ENCODE measurements around the gene PCNX3.

The PCNX3 gene

GRCh38 chr11:65615229-65615949 is at the start of gene PCNX3:
PCNX3 (plus strand) TSS chr11:65615776; CDS start chr11:65616312, 536 bp downstream.
- DNase-seq (ENCODE audit: low read depth, low spot score) = peak; percentile 100

GRCh38 chr11:65569164-65569972 is 46.2 kb upstream of the PCNX3 start:
- no peak for DNase-seq (ENCODE audit: low read depth, low spot score)

- DNase-seq (ENCODE audit: low read depth, low spot score) = peak; percentile 93
These were observed 45.3 kb upstream of the PCNX3 start, which contains the start of gene ZNRD2 for GRCh38 chr11:65569973-65570918. ZNRD2 (plus strand) TSS chr11:65570477; CDS start chr11:65570492, 15 bp downstream.

- no peak for DNase-seq (ENCODE audit: low read depth, low spot score)
These were observed 44.2 kb upstream of the PCNX3 start for GRCh38 chr11:65571420-65571819.

- no peak for DNase-seq (ENCODE audit: low read depth, low spot score)
These were observed 43.6 kb upstream of the PCNX3 start for GRCh38 chr11:65571940-65572339.

GRCh38 chr11:65572356-65573051 is 43.1 kb upstream of the PCNX3 start, which contains the start of gene FAM89B:
FAM89B (plus strand) TSS chr11:65572538; CDS start chr11:65572670, 132 bp downstream.
- peak; percentile 75 for DNase-seq (ENCODE audit: low read depth, low spot score)

- no peak for DNase-seq (ENCODE audit: low read depth, low spot score)
These were observed 42.0 kb upstream of the PCNX3 start for GRCh38 chr11:65573391-65574079.

- peak; percentile 83 for DNase-seq (ENCODE audit: low read depth, low spot score)
These were observed 41.3 kb upstream of the PCNX3 start for GRCh38 chr11:65574109-65574810.

- DNase-seq (ENCODE audit: low read depth, low spot score) = no peak
These were observed 40.6 kb upstream of the PCNX3 start for GRCh38 chr11:65574811-65575567.

GRCh38 chr11:65575568-65576231 is 39.9 kb upstream of the PCNX3 start, which contains the start of gene EHBP1L1:
EHBP1L1 (plus strand) TSS chr11:65576053; CDS start chr11:65576303, 250 bp downstream.
- no peak for DNase-seq (ENCODE audit: low read depth, low spot score)

GRCh38 chr11:65576232-65576866 is 39.2 kb upstream of the PCNX3 start:
- DNase-seq (ENCODE audit: low read depth, low spot score) = no peak

- no peak for DNase-seq (ENCODE audit: low read depth, low spot score)
These were observed 38.5 kb upstream of the PCNX3 start for GRCh38 chr11:65576867-65577755.

GRCh38 chr11:65577756-65578109 is 37.8 kb upstream of the PCNX3 start:
- DNase-seq (ENCODE audit: low read depth, low spot score) = no peak

- no peak for DNase-seq (ENCODE audit: low read depth, low spot score)
These were observed 37.4 kb upstream of the PCNX3 start for GRCh38 chr11:65578134-65578533.

- DNase-seq (ENCODE audit: low read depth, low spot score) = no peak
These were observed 36.9 kb upstream of the PCNX3 start for GRCh38 chr11:65578667-65579066.

GRCh38 chr11:65579291-65579690 is 36.3 kb upstream of the PCNX3 start:
- DNase-seq (ENCODE audit: low read depth, low spot score) = no peak
